ENCODE results near the gene POLR2E. TPM values are rescaled to one million over a fixed set of nuclear protein-coding genes. Genes with fewer than 3 reads are reported as not detected.

The POLR2E gene
- total and polyA plus RNA-seq, 9 donors, result 69.6 to 149 (median 133) TPM

- Histone ChIP-seq H3K27ac (ENCODE audit: low read length) (no peak overlapping the region), H3K4me1 (ENCODE audit: control insufficient read depth, insufficient read depth, low read length) (peaks cover 28% of the 10 kb centered on the region), H3K36me3 (ENCODE audit: control insufficient read depth, insufficient read depth, low read length) (peaks cover 8% of the 10 kb centered on the region), H3K4me3 (ENCODE audit: low read length) (no peak overlapping the region), H3K27me3 (ENCODE audit: control insufficient read depth, insufficient read depth, low read length) (peaks cover 41% of the 10 kb centered on the region), H3K9me3 (replicated peaks; ENCODE audit: control insufficient read depth, low read depth, low read length) (peaks cover 18% of the 10 kb centered on the region)
- WGBS (ENCODE audit: insufficient coverage), result 82% methylated on average over 15 of the region's 17 CpGs
- no peak for DNase-seq
Observed at GRCh38 chr19:1062387-1063029, 32.7 kb downstream of the POLR2E start.

GRCh38 chr19:1061987-1062386 lies 33.2 kb downstream of the POLR2E start:
- Histone ChIP-seq H3K36me3 (ENCODE audit: control insufficient read depth, insufficient read depth, low read length) (peaks cover 10% of the 10 kb centered on the region), H3K27ac (ENCODE audit: low read length) (no peak overlapping the region), H3K27me3 (ENCODE audit: control insufficient read depth, insufficient read depth, low read length) (peaks cover 36% of the 10 kb centered on the region), H3K9me3 (replicated peaks; ENCODE audit: control insufficient read depth, low read depth, low read length) (peaks cover 23% of the 10 kb centered on the region), H3K4me3 (ENCODE audit: low read length) (no peak overlapping the region), H3K4me1 (ENCODE audit: control insufficient read depth, insufficient read depth, low read length) (peaks cover 23% of the 10 kb centered on the region)
- 92% methylated on average over 20 of the region's 20 CpGs for WGBS (ENCODE audit: insufficient coverage)
- no peak for DNase-seq

- Histone ChIP-seq H3K4me3 (ENCODE audit: low read length) (no peak overlapping the region), H3K27ac (ENCODE audit: low read length) (no peak overlapping the region), H3K36me3 (ENCODE audit: control insufficient read depth, insufficient read depth, low read length) (peaks cover 23% of the 10 kb centered on the region), H3K27me3 (ENCODE audit: control insufficient read depth, insufficient read depth, low read length) (peaks cover 25% of the 10 kb centered on the region), H3K4me1 (ENCODE audit: control insufficient read depth, insufficient read depth, low read length) (peaks cover 13% of the 10 kb centered on the region), H3K9me3 (replicated peaks; ENCODE audit: control insufficient read depth, low read depth, low read length) (peaks cover 36% of the 10 kb centered on the region)
- WGBS (ENCODE audit: insufficient coverage), result 56% methylated on average over 1 of the region's 5 CpGs
- DNase-seq, result no peak
Observed at GRCh38 chr19:1060689-1061088, 34.5 kb downstream of the POLR2E start.

- H3K27me3 ChIP-seq (ENCODE audit: control insufficient read depth, insufficient read depth, low read length), result peaks cover 2% of the 10 kb centered on the region
- H3K36me3 ChIP-seq (ENCODE audit: control insufficient read depth, insufficient read depth, low read length), result peaks cover 27% of the 10 kb centered on the region
- H3K9me3 ChIP-seq (replicated peaks; ENCODE audit: control insufficient read depth, low read depth, low read length), result peaks cover 44% of the 10 kb centered on the region
- whole genome bisulfite sequencing (ENCODE audit: insufficient coverage), result 100% methylated on average over 4 of the region's 5 CpGs
- H3K4me3 ChIP-seq (ENCODE audit: low read length), result no peak overlapping the region
- no peak for DNase-seq
- no peak overlapping the region for H3K27ac ChIP-seq (ENCODE audit: low read length)
- no peaks in the 10 kb centered on the region for H3K4me1 ChIP-seq (ENCODE audit: control insufficient read depth, insufficient read depth, low read length)
Observed at GRCh38 chr19:1058112-1058511, 37.1 kb downstream of the POLR2E start.

- Histone ChIP-seq H3K36me3 (ENCODE audit: control insufficient read depth, insufficient read depth, low read length) (peaks cover 27% of the 10 kb centered on the region), H3K4me1 (ENCODE audit: control insufficient read depth, insufficient read depth, low read length) (no peaks in the 10 kb centered on the region), H3K4me3 (ENCODE audit: low read length) (no peak overlapping the region), H3K9me3 (replicated peaks; ENCODE audit: control insufficient read depth, low read depth, low read length) (peaks cover 44% of the 10 kb centered on the region), H3K27me3 (ENCODE audit: control insufficient read depth, insufficient read depth, low read length) (peaks cover 2% of the 10 kb centered on the region), H3K27ac (ENCODE audit: low read length) (no peak overlapping the region)
- 83% methylated on average over 1 of the region's 3 CpGs for WGBS (ENCODE audit: insufficient coverage)
- DNase-seq, result no peak
Observed at GRCh38 chr19:1057176-1057855, 37.9 kb downstream of the POLR2E start.

- no peak for DNase-seq
- Histone ChIP-seq H3K27ac (ENCODE audit: low read length) (no peak overlapping the region), H3K4me1 (ENCODE audit: control insufficient read depth, insufficient read depth, low read length) (no peaks in the 10 kb centered on the region), H3K9me3 (replicated peaks; ENCODE audit: control insufficient read depth, low read depth, low read length) (peaks cover 44% of the 10 kb centered on the region), H3K4me3 (ENCODE audit: low read length) (no peak overlapping the region), H3K27me3 (ENCODE audit: control insufficient read depth, insufficient read depth, low read length) (peaks cover 2% of the 10 kb centered on the region), H3K36me3 (ENCODE audit: control insufficient read depth, insufficient read depth, low read length) (peaks cover 34% of the 10 kb centered on the region)
- WGBS (ENCODE audit: insufficient coverage), result 97% methylated on average over 14 of the region's 20 CpGs
Observed at GRCh38 chr19:1055886-1056620, 39.1 kb downstream of the POLR2E start.

GRCh38 chr19:1055028-1055425 lies 40.1 kb downstream of the POLR2E start:
- Histone ChIP-seq H3K4me1 (ENCODE audit: control insufficient read depth, insufficient read depth, low read length) (no peaks in the 10 kb centered on the region), H3K36me3 (ENCODE audit: control insufficient read depth, insufficient read depth, low read length) (peaks cover 34% of the 10 kb centered on the region), H3K27me3 (ENCODE audit: control insufficient read depth, insufficient read depth, low read length) (peaks cover 2% of the 10 kb centered on the region), H3K9me3 (replicated peaks; ENCODE audit: control insufficient read depth, low read depth, low read length) (peaks cover 44% of the 10 kb centered on the region), H3K4me3 (ENCODE audit: low read length) (no peak overlapping the region), H3K27ac (ENCODE audit: low read length) (no peak overlapping the region)
- 85% methylated on average over 10 of the region's 14 CpGs for WGBS (ENCODE audit: insufficient coverage)
- no peak for DNase-seq

GRCh38 chr19:1054102-1055027 lies 40.8 kb downstream of the POLR2E start:
- peaks cover 2% of the 10 kb centered on the region for H3K27me3 ChIP-seq (ENCODE audit: control insufficient read depth, insufficient read depth, low read length)
- no peak overlapping the region for H3K27ac ChIP-seq (ENCODE audit: low read length)
- peaks cover 34% of the 10 kb centered on the region for H3K36me3 ChIP-seq (ENCODE audit: control insufficient read depth, insufficient read depth, low read length)
- peaks cover 41% of the 10 kb centered on the region for H3K9me3 ChIP-seq (replicated peaks; ENCODE audit: control insufficient read depth, low read depth, low read length)
- WGBS (ENCODE audit: insufficient coverage), result 87% methylated on average over 16 of the region's 28 CpGs
- H3K4me1 ChIP-seq (ENCODE audit: control insufficient read depth, insufficient read depth, low read length), result no peaks in the 10 kb centered on the region
- H3K4me3 ChIP-seq (ENCODE audit: low read length), result no peak overlapping the region
- DNase-seq, result no peak

GRCh38 chr19:1053176-1054101 lies 41.7 kb downstream of the POLR2E start:
- no peak overlapping the region for H3K4me3 ChIP-seq (ENCODE audit: low read length)
- H3K27me3 ChIP-seq (ENCODE audit: control insufficient read depth, insufficient read depth, low read length), result peaks cover 2% of the 10 kb centered on the region
- no peaks in the 10 kb centered on the region for H3K4me1 ChIP-seq (ENCODE audit: control insufficient read depth, insufficient read depth, low read length)
- peaks cover 29% of the 10 kb centered on the region for H3K36me3 ChIP-seq (ENCODE audit: control insufficient read depth, insufficient read depth, low read length)
- WGBS (ENCODE audit: insufficient coverage), result 78% methylated on average over 29 of the region's 31 CpGs
- peaks cover 35% of the 10 kb centered on the region for H3K9me3 ChIP-seq (replicated peaks; ENCODE audit: control insufficient read depth, low read depth, low read length)
- H3K27ac ChIP-seq (ENCODE audit: low read length), result no peak overlapping the region
- DNase-seq, result no peak
